Brain microvascular endothelial cell (primary cell): ENCODE measurements around the gene SPTLC3.

Experiments
- DNase-seq: peaks from one replicate; pipeline ENCODE4 v3.0.0-alpha.2; 2020
- H3K27ac ChIP-seq: fragments of 250-450 bp; sonication (Bioruptor Pico); 2 replicates; pipeline ENCODE4 v1.5.1; 2020; ENCODE audit warnings: mild to moderate bottlenecking, moderate library complexity
- H3K27me3 ChIP-seq: fragments of 250-450 bp; sonication (Bioruptor Pico); replicated peaks from 2 replicates; pipeline ENCODE4 v1.5.1; 2020; ENCODE audit warnings: mild to moderate bottlenecking
- H3K36me3 ChIP-seq: fragments of 250-450 bp; sonication (Bioruptor Pico); replicated peaks from 2 replicates; pipeline ENCODE4 v1.5.1; 2020; ENCODE audit warnings: mild to moderate bottlenecking
- H3K4me3 ChIP-seq: 2 replicates; pipeline ENCODE4 v1.5.1; 2011; ENCODE audit warnings: low read depth, mild to moderate bottlenecking, control low read depth, low read length, moderate library complexity
- in situ Hi-C: cut with HindIII; loops from 2 replicates; pipeline ENCODE4 v1.10.0; 2017; ENCODE audit warnings: low sequenced_read_pairs, low pct_ligation_motif_present
- TF ChIP-seq, protein P1 (sequence below): IDR thresholded peaks from 2 replicates; pipeline ENCODE4 v1.5.1; 2011; ENCODE audit warnings: low read depth, mild to moderate bottlenecking, moderate library complexity, low read length, control low read depth, inconsistent platforms; ENCODE audit errors: missing control alignments

Gene SPTLC3

DNA sequence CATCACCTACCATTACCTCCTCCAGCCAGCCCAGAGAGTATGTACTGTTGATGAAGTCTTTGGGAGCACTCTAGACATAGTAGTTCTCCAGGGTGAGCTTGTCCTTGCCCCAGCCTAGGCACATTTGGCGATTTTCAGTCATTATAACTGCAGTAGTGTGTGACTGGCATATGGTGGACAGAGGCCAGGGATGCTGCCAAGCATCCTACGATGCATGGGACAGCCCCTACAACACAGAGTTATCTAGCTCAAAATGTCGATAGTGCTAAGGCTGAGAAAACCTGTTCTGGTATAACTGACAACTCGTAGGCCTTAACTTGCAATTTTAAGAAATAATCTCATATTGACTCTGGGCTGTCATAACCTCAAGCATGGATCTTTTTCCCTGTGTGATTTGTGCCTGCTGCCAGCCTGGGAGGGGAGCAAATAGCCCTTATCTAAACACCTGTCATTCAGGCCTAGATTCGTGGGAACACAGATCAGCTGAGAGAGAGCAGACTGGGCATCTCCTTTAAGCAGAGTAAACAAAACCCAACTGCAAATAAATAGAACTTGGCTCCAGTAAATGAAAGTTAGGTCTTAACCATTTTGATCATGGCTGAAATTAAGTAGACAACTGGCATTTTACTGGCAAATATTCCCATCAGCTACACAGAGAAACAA lies 102.6 kb downstream of the SPTLC3 start:
- H3K27me3 ChIP-seq, result no peaks in the 10 kb centered on the region
- DNase-seq, result no peak
- H3K36me3 ChIP-seq, result no peaks in the 10 kb centered on the region
- no peak overlapping the region for H3K27ac ChIP-seq
- in situ Hi-C loops, result loop anchor here (25.0 kb wide), 1 partner anchor 149 kb away; no protein-coding TSS in a partner anchor
- TF ChIP-seq, protein P1, sequence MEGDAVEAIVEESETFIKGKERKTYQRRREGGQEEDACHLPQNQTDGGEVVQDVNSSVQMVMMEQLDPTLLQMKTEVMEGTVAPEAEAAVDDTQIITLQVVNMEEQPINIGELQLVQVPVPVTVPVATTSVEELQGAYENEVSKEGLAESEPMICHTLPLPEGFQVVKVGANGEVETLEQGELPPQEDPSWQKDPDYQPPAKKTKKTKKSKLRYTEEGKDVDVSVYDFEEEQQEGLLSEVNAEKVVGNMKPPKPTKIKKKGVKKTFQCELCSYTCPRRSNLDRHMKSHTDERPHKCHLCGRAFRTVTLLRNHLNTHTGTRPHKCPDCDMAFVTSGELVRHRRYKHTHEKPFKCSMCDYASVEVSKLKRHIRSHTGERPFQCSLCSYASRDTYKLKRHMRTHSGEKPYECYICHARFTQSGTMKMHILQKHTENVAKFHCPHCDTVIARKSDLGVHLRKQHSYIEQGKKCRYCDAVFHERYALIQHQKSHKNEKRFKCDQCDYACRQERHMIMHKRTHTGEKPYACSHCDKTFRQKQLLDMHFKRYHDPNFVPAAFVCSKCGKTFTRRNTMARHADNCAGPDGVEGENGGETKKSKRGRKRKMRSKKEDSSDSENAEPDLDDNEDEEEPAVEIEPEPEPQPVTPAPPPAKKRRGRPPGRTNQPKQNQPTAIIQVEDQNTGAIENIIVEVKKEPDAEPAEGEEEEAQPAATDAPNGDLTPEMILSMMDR, result no peak
- no peak overlapping the region for H3K4me3 ChIP-seq

DNA sequence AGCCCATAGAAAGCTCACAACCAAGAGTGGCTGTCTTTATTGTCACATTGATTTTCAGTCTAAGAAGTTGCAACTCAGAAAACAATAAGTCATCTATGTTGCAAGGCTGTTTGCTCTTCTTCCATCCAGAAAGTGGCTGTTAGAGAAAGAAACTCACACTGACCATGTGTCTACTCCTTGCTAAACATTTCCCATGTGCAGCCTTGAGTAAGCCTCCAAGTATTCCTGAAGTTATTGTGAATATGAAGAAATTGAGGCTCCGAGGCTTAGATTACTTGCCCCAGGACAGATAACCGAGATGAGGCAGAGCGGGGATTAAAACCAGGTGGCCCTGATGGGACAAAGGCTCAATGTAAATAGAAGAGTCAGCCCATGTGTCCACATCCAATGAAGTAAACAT lies 105.0 kb downstream of the SPTLC3 start:
- in situ Hi-C loops, result loop anchor here (25.0 kb wide), 1 partner anchor 151 kb away; no protein-coding TSS in a partner anchor
- TF ChIP-seq, protein P1, result no peak
- Histone ChIP-seq H3K4me3 (no peak overlapping the region), H3K27ac (no peak overlapping the region), H3K27me3 (no peaks in the 10 kb centered on the region), H3K36me3 (no peaks in the 10 kb centered on the region)
- DNase-seq, result no peak

DNA sequence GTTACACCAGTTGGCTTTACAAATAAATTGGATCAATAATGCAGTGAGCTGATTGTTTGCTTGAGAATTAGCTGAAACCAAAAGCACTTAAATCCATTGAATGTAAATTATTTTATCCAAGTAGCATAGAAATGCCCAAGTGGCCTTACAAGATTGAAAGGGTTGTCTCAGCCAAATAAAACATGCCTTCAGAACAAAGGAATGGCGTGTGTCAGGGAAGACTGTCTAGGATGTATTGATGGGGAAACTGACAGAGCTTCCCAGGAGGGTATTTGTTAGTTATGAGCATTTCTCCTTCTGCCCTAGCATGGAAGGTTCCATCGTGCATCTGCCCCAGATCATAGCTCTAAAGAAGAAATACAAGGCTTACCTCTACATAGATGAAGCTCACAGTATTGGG lies 108.4 kb downstream of the SPTLC3 start:
- no peaks in the 10 kb centered on the region for H3K36me3 ChIP-seq
- TF ChIP-seq, protein P1, result no peak
- DNase-seq, result no peak
- in situ Hi-C loops, result loop anchor here (25.0 kb wide), 1 partner anchor 155 kb away; no protein-coding TSS in a partner anchor
- H3K27me3 ChIP-seq, result no peaks in the 10 kb centered on the region
- no peak overlapping the region for H3K4me3 ChIP-seq
- H3K27ac ChIP-seq, result no peak overlapping the region

DNA sequence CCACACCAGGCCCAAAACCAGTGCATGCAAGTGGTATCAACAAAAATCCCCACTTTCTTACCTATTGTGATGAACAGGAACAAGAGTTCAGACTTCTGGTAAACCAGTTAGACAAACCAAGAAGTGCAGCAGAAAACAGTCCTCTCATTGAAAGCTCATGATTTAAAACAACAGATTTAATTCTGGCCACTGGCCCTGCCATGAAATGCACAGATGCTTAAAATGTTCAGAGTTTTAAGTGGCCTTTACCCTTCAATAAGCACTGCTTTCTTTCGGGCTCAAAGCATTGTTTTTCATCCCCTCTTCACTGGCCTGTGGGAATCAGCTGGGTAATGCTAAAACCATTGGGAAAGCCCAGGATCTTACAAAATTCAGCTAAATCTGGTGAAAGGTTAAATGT lies 109.9 kb downstream of the SPTLC3 start:
- Histone ChIP-seq H3K27me3 (no peaks in the 10 kb centered on the region), H3K27ac (no peak overlapping the region), H3K36me3 (no peaks in the 10 kb centered on the region), H3K4me3 (no peak overlapping the region)
- TF ChIP-seq, protein P1, result no peak
- in situ Hi-C loops, result loop anchor here (25.0 kb wide), 1 partner anchor 156 kb away; no protein-coding TSS in a partner anchor
- DNase-seq, result no peak

DNA sequence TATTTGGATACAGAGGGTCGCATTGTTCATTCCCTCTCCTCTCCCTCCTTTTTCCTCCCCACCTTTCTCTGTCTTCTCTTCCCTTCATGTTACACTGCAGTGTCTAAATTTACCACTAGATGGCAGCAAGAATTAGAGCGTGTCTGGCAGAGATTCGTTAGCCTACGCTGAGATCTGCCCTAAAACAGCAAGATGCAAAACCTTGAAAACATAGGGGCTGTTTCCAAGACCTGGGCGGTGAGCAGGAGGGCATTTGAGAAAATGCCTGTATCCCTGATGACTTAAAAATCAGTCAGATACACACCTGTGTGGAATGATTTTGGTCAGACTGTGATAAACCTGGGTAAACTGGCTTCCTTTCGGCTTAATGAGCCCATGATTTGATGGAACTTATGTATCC lies 110.8 kb downstream of the SPTLC3 start:
- Histone ChIP-seq H3K4me3 (no peak overlapping the region), H3K36me3 (no peaks in the 10 kb centered on the region), H3K27me3 (no peaks in the 10 kb centered on the region), H3K27ac (no peak overlapping the region)
- TF ChIP-seq, protein P1, result peak; percentile 90
- peak; percentile 61 for DNase-seq
- in situ Hi-C loops, result loop anchor here (25.0 kb wide), 1 partner anchor 157 kb away; no protein-coding TSS in a partner anchor
